Measurements from ENCODE around the gene TBC1D20. TPM values are rescaled to one million over a fixed set of nuclear protein-coding genes. Genes with fewer than 3 reads are reported as not detected.

The TBC1D20 gene
- total and polyA plus RNA-seq, 2 donors (not counting 1 experiment from before 2014, with no cell fraction given): 33.9 to 38.3 TPM

DNA sequence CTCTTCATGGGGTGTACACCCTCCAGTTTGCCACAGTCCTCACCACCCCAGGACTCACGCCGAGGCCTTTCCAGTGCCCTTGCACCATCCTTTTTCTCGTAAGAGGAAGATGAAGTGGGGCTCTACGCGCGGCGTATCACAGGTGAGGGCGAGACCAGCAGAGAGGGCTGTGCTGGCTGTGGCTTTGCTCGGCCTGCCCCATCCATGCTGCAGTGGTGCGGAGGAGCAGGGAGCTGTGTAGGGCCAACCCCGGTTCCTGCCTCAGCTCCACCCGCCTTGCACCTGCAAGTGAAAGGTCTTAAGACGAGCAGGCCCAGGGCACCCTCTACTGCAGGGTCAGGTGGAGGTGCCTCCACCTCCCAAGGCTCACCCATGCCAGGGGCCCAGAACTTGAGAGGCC is 30.1 kb downstream of the TBC1D20 start:
- Histone ChIP-seq H4K20me1 (ENCODE audit: control insufficient read depth, extremely low read depth, insufficient read depth, low read length) (no peaks in the 10 kb centered on the region), H3K4me1 (ENCODE audit: control insufficient read depth, extremely low read depth, insufficient read depth, low read length) (no peaks in the 10 kb centered on the region), H3K9me3 (ENCODE audit: control insufficient read depth, insufficient read depth, low read depth, low read length) (no peaks in the 10 kb centered on the region), H3K27me3 (ENCODE audit: control insufficient read depth, insufficient read depth, low read length) (no peaks in the 10 kb centered on the region), H3K4me2 (ENCODE audit: extremely low read depth, insufficient read depth, low read length) (no peak overlapping the region), H2AFZ (ENCODE audit: low read length) (no peak overlapping the region), H3K9ac (ENCODE audit: insufficient read depth, low read length) (no peak overlapping the region), H3K27ac (ENCODE audit: insufficient read depth, low read length) (no peak overlapping the region), H3K4me3 (replicated peaks in 1 of 4; ENCODE audit: control extremely low read depth in 1 of 4, insufficient read depth in 1 of 4, low read depth in 3 of 4, low read length in 4 of 4) (no peak overlapping the region), H3K36me3 (ENCODE audit: control insufficient read depth, insufficient read depth, low read length) (peaks cover 11% of the 10 kb centered on the region), H3K79me2 (ENCODE audit: control insufficient read depth, insufficient read depth, low read length) (no peaks in the 10 kb centered on the region)
- no peak for TF ChIP-seq EZH2 (IDR thresholded peaks at IDR 0.05; ENCODE audit: low read length, missing control alignments)
- TF ChIP-seq, protein P1, sequence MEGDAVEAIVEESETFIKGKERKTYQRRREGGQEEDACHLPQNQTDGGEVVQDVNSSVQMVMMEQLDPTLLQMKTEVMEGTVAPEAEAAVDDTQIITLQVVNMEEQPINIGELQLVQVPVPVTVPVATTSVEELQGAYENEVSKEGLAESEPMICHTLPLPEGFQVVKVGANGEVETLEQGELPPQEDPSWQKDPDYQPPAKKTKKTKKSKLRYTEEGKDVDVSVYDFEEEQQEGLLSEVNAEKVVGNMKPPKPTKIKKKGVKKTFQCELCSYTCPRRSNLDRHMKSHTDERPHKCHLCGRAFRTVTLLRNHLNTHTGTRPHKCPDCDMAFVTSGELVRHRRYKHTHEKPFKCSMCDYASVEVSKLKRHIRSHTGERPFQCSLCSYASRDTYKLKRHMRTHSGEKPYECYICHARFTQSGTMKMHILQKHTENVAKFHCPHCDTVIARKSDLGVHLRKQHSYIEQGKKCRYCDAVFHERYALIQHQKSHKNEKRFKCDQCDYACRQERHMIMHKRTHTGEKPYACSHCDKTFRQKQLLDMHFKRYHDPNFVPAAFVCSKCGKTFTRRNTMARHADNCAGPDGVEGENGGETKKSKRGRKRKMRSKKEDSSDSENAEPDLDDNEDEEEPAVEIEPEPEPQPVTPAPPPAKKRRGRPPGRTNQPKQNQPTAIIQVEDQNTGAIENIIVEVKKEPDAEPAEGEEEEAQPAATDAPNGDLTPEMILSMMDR (conservative IDR thresholded peaks at IDR 0.05 in 1 of 2, IDR thresholded peaks at IDR 0.05 in 1 of 2; ENCODE audit: low read depth in 1 of 2, low read length in 2 of 2): no peak
- DNase-seq (ENCODE audit: low read depth in 2 of 2): no peak

DNA sequence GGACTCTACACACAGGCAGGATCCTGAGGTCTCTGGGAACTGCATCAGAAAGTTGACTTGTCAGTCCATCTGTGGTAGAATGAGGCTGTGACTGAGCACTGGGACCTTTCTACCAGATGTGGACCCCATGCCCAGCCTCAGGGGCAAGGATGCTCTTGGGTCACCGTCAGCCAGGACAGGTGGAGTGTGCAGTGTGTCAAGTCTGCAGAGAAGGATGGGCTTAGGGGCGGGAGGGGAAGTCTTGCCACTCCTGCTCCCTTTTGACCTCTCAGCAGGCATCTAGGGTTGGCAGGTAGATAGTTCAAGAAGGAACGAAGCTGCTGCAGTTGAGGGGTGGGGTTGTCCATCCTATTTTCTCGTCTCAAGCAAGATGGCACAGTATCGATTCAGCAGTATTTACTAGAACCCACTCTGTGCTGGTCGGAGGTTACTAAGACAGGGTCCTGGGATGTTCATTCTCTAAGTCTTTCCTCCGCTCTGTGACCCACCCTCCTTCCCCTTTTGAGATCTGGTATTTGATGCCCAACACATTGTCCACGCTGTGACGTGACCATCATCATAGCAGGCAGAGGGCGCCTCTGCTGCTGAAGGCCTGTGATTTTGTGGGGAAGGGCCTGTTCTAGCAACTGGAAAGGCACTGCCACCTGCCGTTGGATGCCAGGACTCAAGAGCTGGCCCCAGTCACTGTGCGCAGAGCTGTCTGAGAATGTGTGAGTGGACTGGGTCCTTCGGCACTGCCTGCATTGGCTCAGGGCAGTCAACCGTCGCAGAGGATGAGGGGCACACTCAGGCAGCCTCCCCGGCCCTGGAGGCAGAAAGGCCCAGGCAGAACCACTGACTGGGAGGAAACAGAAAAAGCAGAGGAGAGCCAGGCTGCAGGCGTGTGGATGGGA is 31.1 kb downstream of the TBC1D20 start:
- peak; percentile 67 to 77 for DNase-seq (ENCODE audit: low read depth in 2 of 2)
- no peak overlapping the region for H3K9ac ChIP-seq (ENCODE audit: insufficient read depth, low read length)
- no peak for TF ChIP-seq EZH2 (IDR thresholded peaks at IDR 0.05; ENCODE audit: low read length, missing control alignments)
- TF ChIP-seq, protein P1 (conservative IDR thresholded peaks at IDR 0.05 in 1 of 2, IDR thresholded peaks at IDR 0.05 in 1 of 2; ENCODE audit: low read depth in 1 of 2, low read length in 2 of 2): peak; percentile 50 to 62
- H2AFZ ChIP-seq (ENCODE audit: low read length): no peak overlapping the region
- no peaks in the 10 kb centered on the region for H3K4me1 ChIP-seq (ENCODE audit: control insufficient read depth, extremely low read depth, insufficient read depth, low read length)
- peaks cover 11% of the 10 kb centered on the region for H3K36me3 ChIP-seq (ENCODE audit: control insufficient read depth, insufficient read depth, low read length)
- no peaks in the 10 kb centered on the region for H3K79me2 ChIP-seq (ENCODE audit: control insufficient read depth, insufficient read depth, low read length)
- H3K27me3 ChIP-seq (ENCODE audit: control insufficient read depth, insufficient read depth, low read length): no peaks in the 10 kb centered on the region
- H3K4me2 ChIP-seq (ENCODE audit: extremely low read depth, insufficient read depth, low read length): no peak overlapping the region
- no peak overlapping the region for H3K27ac ChIP-seq (ENCODE audit: insufficient read depth, low read length)
- H3K4me3 ChIP-seq (replicated peaks in 1 of 4; ENCODE audit: control extremely low read depth in 1 of 4, insufficient read depth in 1 of 4, low read depth in 3 of 4, low read length in 4 of 4): no peak overlapping the region
- H3K9me3 ChIP-seq (ENCODE audit: control insufficient read depth, insufficient read depth, low read depth, low read length): no peaks in the 10 kb centered on the region
- H4K20me1 ChIP-seq (ENCODE audit: control insufficient read depth, extremely low read depth, insufficient read depth, low read length): no peaks in the 10 kb centered on the region

DNA sequence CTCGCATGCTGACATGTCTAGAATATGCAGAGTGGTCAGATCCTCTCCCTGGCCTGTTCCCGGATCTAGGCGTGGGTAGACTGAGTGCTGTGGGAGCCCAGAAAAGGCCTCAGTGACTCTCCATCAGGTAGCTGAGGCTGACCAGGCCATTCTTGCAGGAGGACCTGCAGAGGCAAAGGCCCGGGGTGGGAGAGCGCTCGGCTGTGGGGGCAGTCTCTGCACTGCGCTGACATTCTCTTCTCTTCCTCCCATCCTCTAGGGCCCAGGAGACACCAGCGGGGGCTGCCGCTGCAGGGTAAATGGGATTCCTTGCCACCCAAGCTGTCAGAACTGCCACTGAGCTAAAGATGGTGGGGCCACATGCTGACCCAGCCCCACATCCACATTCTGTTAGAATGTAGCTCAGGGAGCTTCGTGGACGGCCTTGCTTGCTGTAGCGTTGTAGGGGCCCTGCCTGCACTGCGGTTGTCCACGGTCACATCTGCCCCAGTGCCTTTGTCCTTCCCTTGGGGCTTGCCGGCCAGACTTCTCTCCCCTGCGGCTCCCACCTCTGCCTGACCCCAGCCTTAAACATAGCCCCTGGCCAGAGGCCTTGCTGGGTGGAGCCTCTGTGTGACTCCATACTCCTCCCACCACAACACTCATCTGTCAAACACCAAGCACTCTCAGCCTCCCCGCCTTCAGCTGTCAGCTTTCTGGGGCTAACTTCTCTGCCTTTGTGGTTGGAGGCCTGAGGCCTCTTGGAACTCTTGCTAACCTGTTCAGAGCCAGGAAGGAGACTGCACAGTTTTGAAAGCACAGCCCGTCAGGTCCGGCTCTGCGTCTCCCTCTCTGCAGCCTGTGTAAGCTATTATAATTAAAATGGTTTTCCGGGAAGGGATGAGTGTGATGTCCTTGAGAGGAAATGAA is 32.0 kb downstream of the TBC1D20 start:
- H3K9me3 ChIP-seq (ENCODE audit: control insufficient read depth, insufficient read depth, low read depth, low read length): no peaks in the 10 kb centered on the region
- DNase-seq (ENCODE audit: low read depth in 2 of 2): peak in 1 of 2 donors; percentile 32

More for the DNA sequence above, 32.0 kb downstream of the TBC1D20 start:
- Histone ChIP-seq H4K20me1 (ENCODE audit: control insufficient read depth, extremely low read depth, insufficient read depth, low read length) (no peaks in the 10 kb centered on the region), H3K79me2 (ENCODE audit: control insufficient read depth, insufficient read depth, low read length) (no peaks in the 10 kb centered on the region), H3K27ac (ENCODE audit: insufficient read depth, low read length) (no peak overlapping the region), H2AFZ (ENCODE audit: low read length) (no peak overlapping the region), H3K4me3 (replicated peaks in 1 of 4; ENCODE audit: control extremely low read depth in 1 of 4, insufficient read depth in 1 of 4, low read depth in 3 of 4, low read length in 4 of 4) (no peak overlapping the region), H3K27me3 (ENCODE audit: control insufficient read depth, insufficient read depth, low read length) (no peaks in the 10 kb centered on the region), H3K4me2 (ENCODE audit: extremely low read depth, insufficient read depth, low read length) (no peak overlapping the region), H3K4me1 (ENCODE audit: control insufficient read depth, extremely low read depth, insufficient read depth, low read length) (no peaks in the 10 kb centered on the region), H3K9ac (ENCODE audit: insufficient read depth, low read length) (no peak overlapping the region), H3K36me3 (ENCODE audit: control insufficient read depth, insufficient read depth, low read length) (peaks cover 11% of the 10 kb centered on the region)
- TF ChIP-seq EZH2 (IDR thresholded peaks at IDR 0.05; ENCODE audit: low read length, missing control alignments): no peak
- TF ChIP-seq, protein P1 (conservative IDR thresholded peaks at IDR 0.05 in 1 of 2, IDR thresholded peaks at IDR 0.05 in 1 of 2; ENCODE audit: low read depth in 1 of 2, low read length in 2 of 2): no peak
